MCF 10A (cell line): ENCODE data around the gene DIP2C. TPM values are rescaled to one million over a fixed set of nuclear protein-coding genes. Genes with fewer than 3 reads are reported as not detected.

Source experiments
- BruUV-seq: library from RNA; stranded (reverse); fragments of 400-500 nt; replicated peaks from 2 replicates; lab custom pipeline; 2021; lab: Mats Ljungman, UMichigan
- CTCF ChIA-PET: fragments of 300-600 bp; sonication (Branson Sonifier 250); formaldehyde crosslinking; extraction: SDS; loops from one replicate; lab custom pipeline; 2021; ENCODE audit warnings: antibody characterized with exemption, inconsistent platforms; lab: Yijun Ruan, JAX
- POLR2A ChIA-PET: fragments of 300-600, 350-650 bp; sonication (Branson Sonifier 250); formaldehyde crosslinking; extraction: SDS; loops from one replicate; lab custom pipeline; 2020; ENCODE audit warnings: antibody characterized with exemption, inconsistent platforms; lab: Yijun Ruan, JAX
- DNase-seq: peaks from one replicate; pipeline ENCODE4 v3.0.0-alpha.2; 2018; ENCODE audit not compliant: unreplicated experiment
- H3K27ac Mint-ChIP-seq: one replicate; pipeline ENCODE4 v1.8.0; 2022; ENCODE audit warnings: mild to moderate bottlenecking, low read depth, mixed read lengths; ENCODE audit not compliant: unreplicated experiment
- H3K27me3 Mint-ChIP-seq: one replicate; pipeline ENCODE4 v1.8.0; 2022; ENCODE audit warnings: mixed read lengths; ENCODE audit not compliant: insufficient read depth, unreplicated experiment
- H3K36me3 Mint-ChIP-seq: one replicate; pipeline ENCODE4 v1.8.0; 2022; ENCODE audit warnings: mild to moderate bottlenecking, moderate library complexity, mixed read lengths; ENCODE audit not compliant: insufficient read depth, unreplicated experiment
- H3K4me1 Mint-ChIP-seq: one replicate; pipeline ENCODE4 v1.8.0; 2022; ENCODE audit warnings: mixed read lengths; ENCODE audit not compliant: insufficient read depth, unreplicated experiment
- H3K4me3 Mint-ChIP-seq: one replicate; pipeline ENCODE4 v1.8.0; 2022; ENCODE audit warnings: mild to moderate bottlenecking, moderate library complexity, mixed read lengths; ENCODE audit not compliant: unreplicated experiment
- H3K9me3 Mint-ChIP-seq: one replicate; pipeline ENCODE4 v1.8.0; 2022; ENCODE audit warnings: mixed read lengths; ENCODE audit not compliant: unreplicated experiment
- CTCF ChIP-seq: fragments of 200-600 bp; IDR thresholded peaks from one replicate; pipeline ENCODE4 v1.8.0; 2022; ENCODE audit warnings: antibody characterized with exemption, mild to moderate bottlenecking; ENCODE audit not compliant: unreplicated experiment
- intact Hi-C: fragments of 100-400 bp; cut with micrococcal nuclease; formaldehyde crosslinking; loops from 2 replicates; pipeline ENCODE4 v1.14.1; 2022
- total RNA-seq: library from RNA; stranded (reverse); gene quantifications from 2 replicates; pipeline ENCODE4 v1.2.3, GENCODE V29; 2022

The DIP2C gene
- total RNA-seq, 1 experiment from 2014 or later, result 0.37 TPM

GRCh38 chr10:506451-507354 lies 182.8 kb downstream of the DIP2C start:
- TF ChIP-seq CTCF, result no peak
- intact Hi-C loops, result no loop called here
- POLR2A ChIA-PET, result no interaction called here
- BruUV-seq, result no TSS peak
- Mint-ChIP-seq H3K27me3 (peaks cover 61% of the 10 kb centered on the region), H3K36me3 (no peaks in the 10 kb centered on the region), H3K4me3 (no peak overlapping the region), H3K4me1 (peaks cover 7% of the 10 kb centered on the region), H3K9me3 (no peaks in the 10 kb centered on the region), H3K27ac (no peak overlapping the region)
- CTCF ChIA-PET, result interaction anchor here (0.6 kb wide), 1 partner anchor 13 kb away, joined by 3 read pairs; no protein-coding TSS in a partner anchor
- no peak for DNase-seq

- Mint-ChIP-seq H3K9me3 (no peaks in the 10 kb centered on the region), H3K36me3 (no peaks in the 10 kb centered on the region), H3K4me3 (no peak overlapping the region), H3K4me1 (no peaks in the 10 kb centered on the region), H3K27me3 (peaks cover 64% of the 10 kb centered on the region), H3K27ac (no peak overlapping the region)
- no peak for TF ChIP-seq CTCF
- no peak for DNase-seq
- ChIA-PET POLR2A (interaction anchor here (0.5 to 0.6 kb wide), 2 partner anchors 188 to 482 kb away, joined by 3 read pairs; no protein-coding TSS in a partner anchor), CTCF (no interaction called here)
- intact Hi-C loops, result no loop called here
- no TSS peak for BruUV-seq
These were observed 184.0 kb downstream of the DIP2C start for GRCh38 chr10:505419-505818.

- ChIA-PET POLR2A (no interaction called here), CTCF (no interaction called here)
- no peak for DNase-seq
- H3K4me3 Mint-ChIP-seq, result no peak overlapping the region
- H3K9me3 Mint-ChIP-seq, result no peaks in the 10 kb centered on the region
- H3K4me1 Mint-ChIP-seq, result no peaks in the 10 kb centered on the region
- intact Hi-C loops, result no loop called here
- BruUV-seq, result no TSS peak
- no peak overlapping the region for H3K27ac Mint-ChIP-seq
- no peaks in the 10 kb centered on the region for H3K36me3 Mint-ChIP-seq
- H3K27me3 Mint-ChIP-seq, result peaks cover 64% of the 10 kb centered on the region
- TF ChIP-seq CTCF, result no peak
These were observed 184.7 kb downstream of the DIP2C start for GRCh38 chr10:504806-505205.

- no TSS peak for BruUV-seq
- no peaks in the 10 kb centered on the region for H3K4me1 Mint-ChIP-seq
- no peak for TF ChIP-seq CTCF
- H3K4me3 Mint-ChIP-seq, result no peak overlapping the region
- intact Hi-C loops, result no loop called here
- no peaks in the 10 kb centered on the region for H3K36me3 Mint-ChIP-seq
- no peaks in the 10 kb centered on the region for H3K9me3 Mint-ChIP-seq
- CTCF ChIA-PET, result no interaction called here
- no peak for DNase-seq
- no peak overlapping the region for H3K27ac Mint-ChIP-seq
- peaks cover 69% of the 10 kb centered on the region for H3K27me3 Mint-ChIP-seq
- POLR2A ChIA-PET, result no interaction called here
These were observed 185.3 kb downstream of the DIP2C start for GRCh38 chr10:504121-504611.
